Testis (tissue), 2 donors: ENCODE data around the gene NEK2.
"Not testable (repeated sequence)": the region's sequence is repeated elsewhere in the genome, so short reads cannot be mapped to it uniquely, and the experiment has no call there.

ENCODE experiments used
- CTCF ChIP-seq, 3 experiments: fragments of 450-650 bp in 2 of 3; fragments of 200-600 bp in 1 of 3; sonication (generic) in 1 of 3; IDR thresholded peaks; one replicate each; pipeline ENCODE4 v1.5.1; 2016 to 2019; ENCODE audit warnings: antibody characterized with exemption in 3 of 3, mild to moderate bottlenecking in 2 of 3, moderate library complexity in 1 of 3
- POLR2A ChIP-seq: fragments of 450-650 bp; IDR thresholded peaks from one replicate; pipeline ENCODE4 v1.6.1; 2017; ENCODE audit warnings: antibody characterized with exemption, mild to moderate bottlenecking, moderate library complexity

- not testable (repeated sequence) for TF ChIP-seq CTCF (IDR thresholded peaks at IDR 0.05); POLR2A
These were observed 38.8 kb downstream of the NEK2 start for GRCh38 chr1:211636575-211637029.
